K562 (cell line): ENCODE results near the gene SFI1. TPM values are rescaled to one million over a fixed set of nuclear protein-coding genes. Genes with fewer than 3 reads are reported as not detected.
A peak's percentile ranks its signal among the peaks of the same experiment; 100 is the strongest.

Experiments
- ATAC-seq: fragments of 200-7000 bp; cut with Tn5 transposase; 3 replicates; pipeline ENCODE4 v1.9.1; 2020; ENCODE audit warnings: moderate library complexity
- BruUV-seq: library from RNA; stranded (reverse); fragments of 400-500 nt; replicated peaks from 2 replicates; lab custom pipeline; 2021; lab: Mats Ljungman, UMichigan
- CTCF ChIA-PET: fragments of 300-600 bp; formaldehyde crosslinking; extraction: SDS; loops from one replicate; lab custom pipeline; 2021; ENCODE audit warnings: low intra/inter-chr PET ratio; lab: Yijun Ruan, JAX
- POLR2A ChIA-PET: fragments of 300-600, 350-650 bp; sonication (Branson Sonifier 250); formaldehyde crosslinking; extraction: SDS; loops from one replicate; lab custom pipeline; 2021; ENCODE audit warnings: antibody characterized with exemption, inconsistent platforms; lab: Yijun Ruan, JAX
- DNase-seq, 4 experiments: peaks; one replicate each; pipeline versions ENCODE4 v3.0.0 to v3.0.0-alpha.2; 2011 to 2018; ENCODE audit warnings: low spot score in 3 of 4, mixed read lengths in 3 of 4; ENCODE audit errors: extremely low read depth in 1 of 4
- FAIRE-seq: peaks from 2 replicates; lab custom pipeline; 2011; peaks lifted over from hg19 to GRCh38; lab: Jason Lieb, UNC
- H2AFZ ChIP-seq: 2 replicates; pipeline ENCODE4 v1.6.0; 2011; ENCODE audit warnings: low read depth, low read length, control low read depth, inconsistent platforms
- H3K27ac ChIP-seq: fragments of 200-600 bp; 3 replicates; pipeline ENCODE4 v1.8.0; 2011; ENCODE audit warnings: low read depth, mild to moderate bottlenecking, control low read depth, inconsistent platforms, low read length, moderate library complexity, mixed read lengths; ENCODE audit errors: extremely low read depth
- H3K27me3 ChIP-seq, 2 experiments: fragments of 300-600 bp in 1 of 2; 2 replicates in 1 of 2; 3 replicates in 1 of 2; pipeline versions ENCODE4 v1.6.0 to v1.8.0; 2011; ENCODE audit warnings: inconsistent platforms in 2 of 2, low read length in 2 of 2, mild to moderate bottlenecking in 1 of 2, mixed read lengths in 1 of 2, moderate library complexity in 1 of 2; ENCODE audit not compliant: control insufficient read depth in 2 of 2, insufficient read depth in 2 of 2
- H3K36me3 ChIP-seq: fragments of 300-600 bp; 3 replicates; pipeline ENCODE4 v1.8.0; 2011; ENCODE audit warnings: mild to moderate bottlenecking, low read length, inconsistent platforms; ENCODE audit not compliant: control insufficient read depth, insufficient read depth
- H3K4me1 ChIP-seq, 2 experiments: fragments of 200-600 bp in 1 of 2; replicated peaks in 1 of 2; 2 replicates in 1 of 2; 3 replicates in 1 of 2; pipeline versions ENCODE4 v1.5.1 to v1.8.0; 2011; ENCODE audit warnings: inconsistent platforms in 2 of 2, low read length in 2 of 2, mild to moderate bottlenecking in 1 of 2, mixed read lengths in 1 of 2, moderate library complexity in 1 of 2; ENCODE audit not compliant: control insufficient read depth in 2 of 2, insufficient read depth in 2 of 2
- H3K4me2 ChIP-seq: 2 replicates; pipeline ENCODE4 v1.6.1; 2011; ENCODE audit warnings: low read length, control low read depth, inconsistent platforms, mixed read lengths; ENCODE audit not compliant: insufficient read depth
- H3K4me3 ChIP-seq: fragments of 200-600 bp; sonication (generic), shearing (Covaris generic); 2 replicates; pipeline ENCODE4 v1.5.1; 2016; ENCODE audit warnings: control low read depth, inconsistent platforms
- H3K79me2 ChIP-seq: fragments of 200-600 bp; 3 replicates; pipeline ENCODE4 v1.8.0; 2011; ENCODE audit warnings: low read length, inconsistent platforms; ENCODE audit not compliant: control insufficient read depth, insufficient read depth
- H3K9ac ChIP-seq, 2 experiments: 2 replicates each; pipeline versions ENCODE4 v1.6.0 to v1.6.1; 2011; ENCODE audit warnings: low read depth in 2 of 2, low read length in 2 of 2, control low read depth in 1 of 2, inconsistent platforms in 1 of 2, mild to moderate bottlenecking in 1 of 2, mixed read lengths in 1 of 2; ENCODE audit not compliant: insufficient read depth in 1 of 2
- H3K9me1 ChIP-seq: one replicate; pipeline ENCODE4 v1.6.0; 2011; ENCODE audit warnings: inconsistent platforms, mild to moderate bottlenecking, low read length, moderate library complexity; ENCODE audit not compliant: control insufficient read depth, insufficient read depth
- H3K9me3 ChIP-seq: replicated peaks from 2 replicates; pipeline ENCODE4 v1.5.1; 2011; ENCODE audit warnings: low read depth, low read length, inconsistent platforms; ENCODE audit not compliant: control insufficient read depth, insufficient read depth
- H4K20me1 ChIP-seq: replicated peaks from 2 replicates; pipeline ENCODE4 v1.6.1; 2011; ENCODE audit warnings: low read length, inconsistent platforms, mixed read lengths; ENCODE audit not compliant: control insufficient read depth, insufficient read depth
- FIP1L1 ChIP-seq: fragments of 200-400 bp; formaldehyde crosslinking; IDR thresholded peaks from 2 replicates; pipeline ENCODE4 v1.6.1; 2018; ENCODE audit warnings: mild to moderate bottlenecking, low read depth, low read length; ENCODE audit not compliant: poor library complexity, severe bottlenecking
- HMG20A ChIP-seq: fragments of 450-650 bp; formaldehyde crosslinking; conservative IDR thresholded peaks from 2 replicates; pipeline ENCODE4 v1.4.0; 2020; ENCODE audit warnings: mild to moderate bottlenecking, mixed read lengths
- KLF13 ChIP-seq: fragments of 450-650 bp; IDR thresholded peaks from 2 replicates; pipeline ENCODE4 v1.6.1; 2016; ENCODE audit warnings: missing genetic modification characterization, low read depth, mild to moderate bottlenecking, missing compliant biosample characterization, moderate library complexity, borderline replicate concordance
- LCOR ChIP-seq: sonication (generic); formaldehyde crosslinking; IDR thresholded peaks from 2 replicates; pipeline ENCODE4 v1.8.0; 2022; ENCODE audit warnings: mild to moderate bottlenecking, missing genetic modification reagents
- MAFG ChIP-seq: fragments of 450-650 bp; conservative IDR thresholded peaks from 2 replicates; pipeline ENCODE4 v1.6.1; 2016; ENCODE audit warnings: missing genetic modification characterization, missing compliant biosample characterization
- PHB ChIP-seq: fragments of 250-450 bp; sonication (Bioruptor Pico); IDR thresholded peaks from 2 replicates; pipeline ENCODE4 v1.5.0; 2021
- RBBP5 ChIP-seq: fragments of 200-600 bp; sonication (generic); IDR thresholded peaks from 2 replicates; pipeline ENCODE4 v1.6.1; 2012; ENCODE audit warnings: borderline replicate concordance, mild to moderate bottlenecking, low read length, control low read depth, inconsistent platforms; ENCODE audit not compliant: insufficient read depth, poor library complexity, severe bottlenecking
- RBM25 ChIP-seq: fragments of 200-400 bp; formaldehyde crosslinking; IDR thresholded peaks from 2 replicates; pipeline ENCODE4 v1.6.1; 2018; ENCODE audit warnings: low read length, low read depth, moderate library complexity; ENCODE audit not compliant: severe bottlenecking
- SNRNP70 ChIP-seq: fragments of 200-400 bp; formaldehyde crosslinking; optimal IDR thresholded peaks from 2 replicates; pipeline ENCODE3; 2017; ENCODE audit warnings: low read depth, low read length
- THRA ChIP-seq: fragments of 450-650 bp; IDR thresholded peaks from 2 replicates; pipeline ENCODE4 v1.6.1; 2017; ENCODE audit warnings: mild to moderate bottlenecking, moderate library complexity
- ZNF668 ChIP-seq: fragments of 250-450 bp; sonication (Bioruptor Pico); IDR thresholded peaks from 2 replicates; pipeline ENCODE4 v1.8.0; 2022; ENCODE audit warnings: mild to moderate bottlenecking, inconsistent platforms
- WGBS: fragments of 100-300 bp; shearing (Covaris generic); methylation state at CpG from one replicate; pipeline ENCODE4 v1.1.6; 2016; ENCODE audit warnings: low coverage, mixed read lengths; ENCODE audit not compliant: insufficient coverage; ENCODE audit errors: missing lambda C conversion rate; 5-methylcytosine and 5-hydroxymethylcytosine counted together
- in situ Hi-C: fragments of 300-500 bp; cut with MboI; formaldehyde crosslinking; loops from 4 replicates; pipeline ENCODE4 v1.15.0; 2018; ENCODE audit warnings: inconsistent platforms, mixed read lengths
- intact Hi-C: fragments of 100-400 bp; cut with micrococcal nuclease; formaldehyde crosslinking; loops from 2 replicates; pipeline ENCODE4 v1.14.2; 2022
- polyA plus RNA-seq, 8 experiments: library from polyadenylated mRNA; depleted of rRNA in 4 of 8; stranded (reverse) in 5 of 8; unstranded in 3 of 8; fragments of >200 nt; fragmentation: Nextera tagmentation in 2 of 8; fragmentation: Illumina TruSeq in 1 of 8; extraction: Ambion mirVana in 2 of 8; extraction: Trizol in 1 of 8; gene quantifications; 2 replicates each; pipeline versions ENCODE4 v1.2.1 to v1.2.3, GENCODE V29; 2011 to 2014; ENCODE audit warnings: inconsistent platforms in 1 of 8, missing spikeins in 1 of 8
- total RNA-seq, 7 experiments: library from RNA; depleted of rRNA in 6 of 7; stranded (reverse); fragments of >200 nt in 6 of 7; fragmentation: Illumina TruSeq in 2 of 7; extraction: Trizol in 2 of 7; gene quantifications; 2 replicates each; pipeline versions ENCODE4 v1.2.1 to v1.2.3, GENCODE V29; 2011 to 2021; ENCODE audit warnings: low replicate concordance in 1 of 7
- TF ChIP-seq, protein P1 (sequence below), 3 experiments: fragments of 200-800 bp in 1 of 3; sonication (Bioruptor generic) in 1 of 3; sonication (generic) in 1 of 3; formaldehyde crosslinking in 1 of 3; IDR thresholded peaks; 2 replicates each; pipeline versions ENCODE4 v1.6.1 to v1.8.0; 2016 to 2022; ENCODE audit warnings: mild to moderate bottlenecking in 2 of 3, missing compliant biosample characterization in 2 of 3, missing genetic modification characterization in 2 of 3, missing genetic modification reagents in 1 of 3
- TF ChIP-seq, protein P2 (sequence below): fragments of 250-450 bp; sonication (Bioruptor Pico); IDR thresholded peaks from 2 replicates; pipeline ENCODE4 v1.5.0; 2020; ENCODE audit warnings: mild to moderate bottlenecking

The SFI1 gene
- total and polyA plus RNA-seq, 9 of the 15 experiments (the other 6 are each of a cell fraction or from before 2014, with no cell fraction given) = 3.0 to 25.6 (median 14.1) TPM

DNA sequence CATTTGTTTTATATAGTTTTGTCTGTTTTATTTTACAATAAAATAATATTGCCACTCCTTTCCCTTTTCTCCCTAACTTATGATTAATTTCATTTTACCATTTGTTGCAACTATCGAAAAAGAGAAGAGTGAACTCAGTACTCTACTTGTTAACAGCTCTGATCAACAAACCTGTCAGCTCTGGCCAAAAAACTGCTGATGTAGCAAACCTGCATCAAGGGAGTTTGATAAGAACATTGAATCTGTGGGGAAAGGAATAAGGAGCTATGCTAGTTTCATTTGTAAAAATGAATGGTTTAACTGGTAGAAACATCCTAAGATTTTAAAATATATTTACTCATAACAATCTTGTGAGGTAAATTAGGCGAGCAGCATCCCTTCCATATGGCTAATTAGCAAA is 49.6 kb upstream of the SFI1 start (continued):
- TF ChIP-seq, protein P1, sequence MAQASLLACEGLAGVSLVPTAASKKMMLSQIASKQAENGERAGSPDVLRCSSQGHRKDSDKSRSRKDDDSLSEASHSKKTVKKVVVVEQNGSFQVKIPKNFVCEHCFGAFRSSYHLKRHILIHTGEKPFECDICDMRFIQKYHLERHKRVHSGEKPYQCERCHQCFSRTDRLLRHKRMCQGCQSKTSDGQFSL (CRISPR knock-in tag; IDR thresholded peaks at IDR 0.05) = no peak
- TF ChIP-seq, protein P1 (tag; IDR thresholded peaks at IDR 0.05) = no peak
- TF ChIP-seq MAFG (tag) = peak; percentile 78
- TF ChIP-seq RBM25 = no peak

GRCh38 chr22:31447337-31447736 is 49.0 kb upstream of the SFI1 start:
- Histone ChIP-seq H3K9me3 (no peaks in the 10 kb centered on the region), H4K20me1 (no peaks in the 10 kb centered on the region), H3K4me2 (no peak overlapping the region), H3K4me3 (no peak overlapping the region), H3K27ac (no peak overlapping the region), H3K9me1 (no peaks in the 10 kb centered on the region), H3K36me3 (peaks cover 53% of the 10 kb centered on the region; the same call in 2 of the 3 replicates), H3K9ac (no peak overlapping the region), H3K4me1 (no peaks in the 10 kb centered on the region), H3K79me2 (no peaks in the 10 kb centered on the region), H3K27me3 (no peaks in the 10 kb centered on the region), H2AFZ (no peak overlapping the region)
- intact Hi-C loops (no loop called here), in situ Hi-C loops (no loop called here)
- ChIA-PET CTCF (no interaction called here), POLR2A (interaction anchor here (0.6 to 1.4 kb wide), 3 partner anchors 8 to 384 kb away, joined by 3 to 4 read pairs (median 3); no protein-coding TSS in a partner anchor)
- FAIRE-seq (no peak), ATAC-seq (no peak), DNase-seq (no peak)
- BruUV-seq = no TSS peak
- 97% methylated on average over 3 of the region's 3 CpGs for WGBS
- no peak for TF ChIP-seq PHB (CRISPR knock-in tag)
- no peak for TF ChIP-seq FIP1L1
- TF ChIP-seq SNRNP70 = no peak
- TF ChIP-seq LCOR (CRISPR knock-in tag) = no peak
- no peak for TF ChIP-seq RBBP5
- TF ChIP-seq KLF13 (tag) = no peak
- no peak for TF ChIP-seq ZNF668 (CRISPR knock-in tag)
- no peak for TF ChIP-seq THRA
- no peak for TF ChIP-seq HMG20A (CRISPR knock-in tag)
- TF ChIP-seq, protein P2, sequence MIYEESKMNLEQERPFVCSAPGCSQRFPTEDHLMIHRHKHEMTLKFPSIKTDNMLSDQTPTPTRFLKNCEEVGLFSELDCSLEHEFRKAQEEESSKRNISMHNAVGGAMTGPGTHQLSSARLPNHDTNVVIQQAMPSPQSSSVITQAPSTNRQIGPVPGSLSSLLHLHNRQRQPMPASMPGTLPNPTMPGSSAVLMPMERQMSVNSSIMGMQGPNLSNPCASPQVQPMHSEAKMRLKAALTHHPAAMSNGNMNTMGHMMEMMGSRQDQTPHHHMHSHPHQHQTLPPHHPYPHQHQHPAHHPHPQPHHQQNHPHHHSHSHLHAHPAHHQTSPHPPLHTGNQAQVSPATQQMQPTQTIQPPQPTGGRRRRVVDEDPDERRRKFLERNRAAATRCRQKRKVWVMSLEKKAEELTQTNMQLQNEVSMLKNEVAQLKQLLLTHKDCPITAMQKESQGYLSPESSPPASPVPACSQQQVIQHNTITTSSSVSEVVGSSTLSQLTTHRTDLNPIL (CRISPR knock-in tag) = no peak
